Islet of Langerhans (tissue), 1 donor: ENCODE measurements around the gene TNRC18.

Experiments
- FAIRE-seq: peaks from one replicate; lab custom pipeline; 2011; peaks lifted over from hg19 to GRCh38; lab: Jason Lieb, UNC

Gene TNRC18

GRCh38 chr7:5451391-5451790, 27.8 kb upstream of the TNRC18 start:
- no peak for FAIRE-seq

GRCh38 chr7:5450549-5451327, 27.1 kb upstream of the TNRC18 start:
- FAIRE-seq = no peak

GRCh38 chr7:5448378-5449037, 24.9 kb upstream of the TNRC18 start:
- no peak for FAIRE-seq

- no peak for FAIRE-seq
These were observed 22.5 kb upstream of the TNRC18 start for GRCh38 chr7:5445981-5446594.

- no peak for FAIRE-seq
These were observed 20.0 kb upstream of the TNRC18 start for GRCh38 chr7:5443678-5444077.

- FAIRE-seq = no peak
These were observed 19.2 kb upstream of the TNRC18 start for GRCh38 chr7:5442757-5443305.

- FAIRE-seq = no peak
These were observed 18.3 kb upstream of the TNRC18 start for GRCh38 chr7:5441840-5442503.

GRCh38 chr7:5439572-5440496, 16.2 kb upstream of the TNRC18 start:
- FAIRE-seq = no peak

- no peak for FAIRE-seq
These were observed 15.6 kb upstream of the TNRC18 start for GRCh38 chr7:5439209-5439571.

GRCh38 chr7:5437987-5438386, 14.4 kb upstream of the TNRC18 start:
- FAIRE-seq = no peak

- no peak for FAIRE-seq
These were observed 13.8 kb upstream of the TNRC18 start for GRCh38 chr7:5437348-5437892.

- no peak for FAIRE-seq
These were observed 12.5 kb upstream of the TNRC18 start for GRCh38 chr7:5436003-5436678.

- no peak for FAIRE-seq
These were observed 11.8 kb upstream of the TNRC18 start for GRCh38 chr7:5435291-5436002.

- no peak for FAIRE-seq
These were observed 9.5 kb upstream of the TNRC18 start for GRCh38 chr7:5433181-5433580.

GRCh38 chr7:5432691-5433090, 9.1 kb upstream of the TNRC18 start:
- no peak for FAIRE-seq

- FAIRE-seq = no peak
These were observed 8.0 kb upstream of the TNRC18 start for GRCh38 chr7:5431560-5432015.

- FAIRE-seq = no peak
These were observed 6.9 kb upstream of the TNRC18 start for GRCh38 chr7:5430612-5430947.

- no peak for FAIRE-seq
These were observed 6.4 kb upstream of the TNRC18 start for GRCh38 chr7:5429857-5430611.

- FAIRE-seq = no peak
These were observed 5.7 kb upstream of the TNRC18 start for GRCh38 chr7:5429253-5429856.
